NCI-H1930 (cell line): ENCODE data around the gene SLC35F4.
"Not testable (repeated sequence)": the region's sequence is repeated elsewhere in the genome, so short reads cannot be mapped to it uniquely, and the experiment has no call there.

Source experiments
- DNase-seq, 2 experiments: peaks; one replicate each; lab custom pipeline; 2025; lab: John Stamatoyannopoulos, UW

The SLC35F4 gene

DNA sequence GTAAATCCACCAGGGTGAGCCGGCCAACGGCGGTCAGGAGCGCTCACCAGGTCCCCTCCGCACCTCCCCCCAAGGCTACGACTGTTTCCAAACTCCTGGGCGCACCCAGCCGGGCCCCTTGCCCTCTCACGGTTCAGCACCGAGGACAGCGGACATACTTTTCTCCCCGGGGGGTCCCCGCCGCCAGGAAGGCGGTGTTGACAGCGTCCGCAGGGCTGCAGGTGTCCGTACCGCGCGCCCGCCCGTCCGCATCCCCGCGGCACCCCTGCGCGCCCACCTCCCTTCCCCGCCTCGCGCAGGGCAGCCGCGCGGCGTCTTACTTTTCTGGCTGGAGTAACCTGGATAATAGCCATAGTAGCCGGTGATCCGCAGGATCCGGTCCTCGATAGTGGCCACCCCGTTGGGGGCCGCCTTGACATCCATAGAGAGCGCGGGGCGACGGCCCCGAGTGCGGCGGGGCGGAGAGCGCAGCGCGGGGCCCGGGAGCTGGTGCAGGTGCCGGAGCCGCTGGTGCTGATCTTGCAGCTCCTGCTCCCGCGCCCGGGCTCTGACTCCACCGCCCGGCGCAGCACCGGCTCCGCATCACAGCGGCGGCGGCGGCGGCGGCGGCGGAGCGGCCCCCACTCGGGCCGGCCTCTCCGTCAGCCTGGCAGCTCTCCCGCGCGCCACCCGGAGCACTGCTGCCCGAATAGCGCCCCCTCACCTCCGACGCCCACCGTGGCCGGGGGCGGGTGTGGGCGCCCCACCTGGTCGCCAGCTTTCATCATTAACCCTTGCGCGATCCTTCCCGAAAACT is at the start of gene SLC35F4:
Gene SLC35F4, minus strand, starts transcription at position 690 of the 796 bp plus-strand sequence.
- DNase-seq = peak in 1 of 2 experiments; percentile 60

DNA sequence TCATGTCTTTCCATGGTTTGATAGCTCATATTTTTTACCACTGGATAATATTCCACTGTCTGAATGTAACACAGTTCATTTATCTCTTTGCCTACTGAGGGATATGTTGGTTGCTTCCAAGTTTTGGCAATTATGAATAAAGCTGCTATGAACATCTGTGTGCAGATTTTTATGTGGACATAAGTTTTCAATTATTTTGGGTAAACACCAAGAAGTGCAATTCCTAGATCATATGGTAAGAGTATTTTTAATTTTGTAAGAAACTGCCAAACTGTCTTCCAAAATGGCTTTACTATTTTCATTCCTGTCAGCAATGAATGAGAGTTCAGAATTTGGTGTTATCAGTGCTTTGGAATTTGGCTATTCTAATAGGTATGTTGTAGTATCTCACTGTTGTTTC is 43.7 kb upstream of the SLC35F4 start:
- no peak for DNase-seq

DNA sequence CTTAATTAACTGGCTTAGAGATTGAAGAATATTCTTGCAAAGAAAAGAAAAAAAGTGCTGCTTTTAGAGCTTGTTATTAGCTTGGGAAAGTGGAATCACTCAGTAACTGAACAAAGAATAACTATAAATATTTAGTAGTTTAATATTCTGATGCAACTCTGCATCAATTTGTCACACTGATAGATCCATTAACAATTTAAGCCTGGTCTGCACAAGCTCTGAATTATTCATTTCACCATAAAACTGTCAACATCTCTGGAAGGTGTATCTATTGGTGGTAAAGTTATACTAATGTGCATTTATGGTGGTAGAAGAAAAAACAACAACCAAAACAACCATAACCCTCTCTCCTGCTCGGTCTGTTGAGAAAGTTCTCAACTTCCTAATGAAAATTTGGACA is 38.1 kb upstream of the SLC35F4 start:
- DNase-seq = no peak

DNA sequence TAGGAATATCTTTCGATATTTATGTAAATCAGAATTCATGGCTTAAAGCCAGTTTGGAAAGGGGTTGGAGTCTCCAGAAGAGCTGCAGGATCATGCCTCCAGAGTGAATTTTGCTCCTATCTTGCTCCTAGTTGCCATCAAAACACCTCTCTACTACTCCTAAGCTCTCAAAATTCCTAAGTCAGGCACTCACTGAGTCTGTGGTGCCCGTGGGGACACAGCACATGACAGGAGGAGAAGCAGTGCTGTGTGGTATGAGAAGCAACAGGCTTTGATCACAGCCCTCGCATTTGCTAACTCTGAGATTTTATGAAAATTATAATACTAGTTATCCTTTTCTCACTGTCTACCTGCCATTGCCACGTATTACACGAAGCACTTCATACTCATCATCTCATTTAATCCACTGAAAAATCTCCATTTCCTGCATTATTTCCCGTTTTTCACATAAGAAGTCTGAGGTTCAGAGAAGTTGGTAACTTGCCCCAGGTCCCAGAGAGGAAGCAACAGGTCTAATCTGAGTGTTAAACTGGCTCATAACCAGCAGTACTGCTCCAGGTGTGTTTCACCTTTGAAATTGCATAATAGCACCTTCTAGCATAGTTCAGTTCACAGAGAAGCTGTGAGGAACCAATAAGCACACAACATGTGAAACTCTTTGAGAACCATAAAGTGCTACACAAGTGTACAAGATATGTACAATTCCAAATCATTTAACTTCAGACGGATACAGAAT is 33.1 kb upstream of the SLC35F4 start:
- no peak for DNase-seq

DNA sequence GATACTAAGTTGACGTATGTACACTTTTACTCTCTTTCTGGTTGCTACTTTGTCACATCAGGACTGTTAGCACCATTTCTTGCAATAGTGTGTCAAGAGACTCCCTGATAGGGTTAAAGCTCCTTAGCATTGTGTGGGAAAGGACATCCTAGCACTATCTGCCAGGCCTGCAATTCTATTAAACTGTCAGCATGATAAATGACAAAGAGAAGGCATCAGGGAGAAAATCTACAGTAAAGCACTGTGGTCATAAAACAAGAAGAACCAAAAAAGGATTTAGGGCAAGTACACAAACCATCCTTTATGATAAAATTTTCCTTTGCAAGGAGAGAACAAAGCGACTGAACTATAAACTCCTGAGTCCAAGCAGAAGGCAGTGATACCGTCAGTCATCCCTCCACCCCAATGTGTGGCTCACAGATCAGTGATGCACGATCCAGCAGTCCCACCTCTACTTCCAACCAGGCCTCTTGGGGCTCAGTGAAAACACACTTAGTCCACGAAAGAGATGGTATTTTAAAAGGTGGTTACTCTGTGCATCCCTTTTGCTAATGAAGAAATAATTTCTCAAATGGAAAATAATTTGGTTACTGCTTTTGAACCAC is 31.4 kb upstream of the SLC35F4 start:
- DNase-seq = no peak

- DNase-seq = no peak
Measured at GRCh38 chr14:57889245-57889644, 23.4 kb upstream of the SLC35F4 start.

- DNase-seq = peak in 1 of 2 experiments; percentile 56
Measured at GRCh38 chr14:57884175-57884574, 18.3 kb upstream of the SLC35F4 start.

GRCh38 chr14:57883061-57883460 is 17.2 kb upstream of the SLC35F4 start:
- DNase-seq = no peak

DNA sequence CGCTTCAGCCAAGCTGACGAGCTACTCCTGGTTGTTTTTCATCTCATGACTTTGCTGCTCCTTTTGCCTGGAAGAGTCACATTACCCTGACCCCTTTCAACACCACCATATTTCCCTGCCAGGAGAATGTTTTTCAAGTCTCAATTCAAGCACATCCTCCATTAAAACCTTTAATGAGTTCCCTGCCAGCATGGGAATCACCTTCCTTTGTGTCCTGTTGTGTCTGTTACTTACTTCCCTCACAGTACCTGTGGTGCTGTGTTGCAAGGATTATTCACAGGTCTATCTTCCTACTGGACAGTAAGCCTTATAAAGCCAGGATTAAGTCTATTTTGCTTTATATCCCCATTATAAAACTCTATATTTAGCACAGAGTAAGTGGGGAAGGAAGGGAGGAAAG is 13.6 kb upstream of the SLC35F4 start:
- DNase-seq = no peak

GRCh38 chr14:57875985-57876384 is 10.1 kb upstream of the SLC35F4 start:
- DNase-seq = no peak

DNA sequence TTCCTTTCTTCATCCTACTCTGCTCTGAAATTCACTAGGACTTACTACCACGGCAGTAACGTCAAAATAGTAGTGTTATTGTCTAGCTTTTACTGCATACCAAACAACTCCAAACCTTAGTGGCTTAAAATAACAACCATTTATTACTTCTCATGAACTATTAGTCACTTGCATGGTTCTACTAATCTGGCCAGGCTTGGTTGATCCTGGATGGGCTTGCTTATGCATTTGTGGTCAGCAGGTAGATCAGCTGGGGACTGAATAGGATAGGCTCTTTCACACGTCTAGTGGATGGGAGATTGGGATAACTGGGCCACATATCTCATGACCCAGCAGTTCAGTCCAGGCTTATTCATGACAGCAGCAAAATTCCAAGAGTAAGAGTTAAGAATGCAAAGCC is 9.4 kb upstream of the SLC35F4 start:
- no peak for DNase-seq

DNA sequence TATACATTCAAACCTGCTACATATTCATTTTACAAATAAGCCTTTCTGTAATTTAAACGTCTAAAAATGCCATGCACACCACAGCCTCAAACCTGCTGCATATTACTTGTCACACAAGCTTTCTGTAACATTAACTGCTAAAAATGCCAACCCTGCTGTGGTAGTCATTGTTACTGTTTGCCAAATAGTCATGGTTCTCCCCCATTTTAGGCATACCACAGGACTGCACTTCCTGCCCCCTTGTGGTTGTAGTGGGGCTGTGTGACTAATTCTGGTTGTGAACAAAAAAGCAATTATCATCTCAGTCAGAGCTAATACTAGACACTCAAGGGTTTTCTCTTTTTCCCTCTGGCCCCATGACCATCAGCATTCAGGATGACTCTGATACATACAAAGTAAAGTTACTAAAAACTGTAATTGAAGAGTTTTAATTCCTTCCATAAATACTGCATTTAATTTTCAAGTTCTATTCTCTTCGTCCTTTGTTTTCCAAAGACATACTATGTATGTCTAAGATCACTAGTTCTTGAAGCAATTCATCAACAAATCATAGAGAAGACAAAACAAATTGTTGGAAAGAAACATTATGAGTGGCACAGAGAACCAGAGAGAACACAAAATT is 5.7 kb upstream of the SLC35F4 start:
- peak; percentile 32 to 45 for DNase-seq

DNA sequence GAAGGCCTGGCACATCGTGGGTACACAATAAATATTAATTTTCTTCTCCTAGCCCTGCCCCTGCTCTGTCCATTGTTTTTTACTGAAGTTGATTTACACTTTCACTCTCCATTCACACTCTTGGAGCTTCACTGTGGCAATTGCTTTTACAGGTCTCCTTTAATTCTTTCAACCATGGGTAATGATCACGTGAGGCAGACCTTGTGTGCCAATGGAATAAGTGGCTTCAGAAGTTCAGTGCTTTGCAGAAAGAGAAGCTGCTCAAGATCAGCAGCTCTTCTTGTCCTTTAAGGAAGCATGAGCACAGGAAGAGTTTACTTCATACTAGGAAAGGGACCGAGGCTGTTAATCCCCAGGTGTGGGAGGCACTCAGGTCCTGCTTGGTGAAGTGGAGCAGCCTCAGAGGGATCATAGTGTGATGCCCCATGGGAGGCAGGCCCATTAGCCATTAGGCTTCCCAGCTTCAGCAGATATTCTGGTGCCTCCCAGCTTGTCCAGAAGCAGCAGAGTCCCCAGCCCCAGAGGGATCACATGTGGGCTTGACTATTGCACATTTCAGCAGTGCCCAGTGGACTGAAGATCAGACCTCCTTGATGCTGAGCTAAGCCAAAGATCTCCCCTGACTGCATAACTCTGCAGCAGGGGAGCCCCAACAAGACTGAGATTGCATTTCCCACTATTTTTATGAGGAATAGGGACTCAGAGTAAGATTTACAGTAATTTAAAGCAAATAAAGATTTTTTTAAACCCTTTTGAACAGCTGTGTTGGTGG is 5.0 kb upstream of the SLC35F4 start:
- no peak for DNase-seq

GRCh38 chr14:57869617-57870016 is 3.7 kb upstream of the SLC35F4 start:
- no peak for DNase-seq

GRCh38 chr14:57866199-57866705 is 360 bp upstream of the SLC35F4 start:
- DNase-seq = no peak

DNA sequence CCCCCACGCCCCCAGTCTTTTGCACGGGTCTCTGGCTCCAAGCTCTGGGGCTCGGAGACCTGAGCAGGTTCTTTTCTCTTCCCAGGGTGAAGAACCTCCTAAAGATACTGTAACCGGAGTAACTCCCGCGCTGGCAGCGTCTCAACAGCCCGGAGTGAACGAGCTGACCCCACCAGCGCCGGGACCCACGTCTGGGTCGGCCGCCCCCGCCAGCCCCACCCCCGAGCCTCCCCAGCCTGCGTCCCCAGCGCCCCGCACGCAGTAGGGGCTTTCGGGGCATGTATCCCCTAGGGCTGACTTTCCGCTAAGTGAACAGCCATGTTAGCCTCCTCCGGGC is 858 bp downstream of the SLC35F4 start:
- no peak for DNase-seq

- no peak for DNase-seq
Measured at GRCh38 chr14:57864659-57865058, 1.2 kb downstream of the SLC35F4 start.

DNA sequence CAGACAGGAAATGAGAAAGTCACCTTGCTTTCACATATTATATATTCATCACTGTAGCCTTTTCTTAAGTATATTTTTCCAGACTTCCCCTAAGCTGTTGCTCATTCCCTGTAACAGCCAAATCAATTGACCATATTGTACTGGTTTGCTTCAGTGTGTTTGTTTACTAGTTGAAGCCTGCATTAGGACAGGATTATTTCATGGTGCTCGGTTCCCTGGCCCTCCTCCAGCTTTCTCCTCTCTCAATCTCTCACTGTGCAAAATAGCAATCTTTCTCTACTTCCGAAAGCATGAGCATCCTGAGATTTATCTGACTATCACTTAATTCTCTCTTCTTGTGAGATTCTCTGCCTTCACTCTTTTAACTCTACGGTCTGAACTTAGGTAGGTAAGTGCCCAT is 2.4 kb downstream of the SLC35F4 start:
- no peak for DNase-seq

DNA sequence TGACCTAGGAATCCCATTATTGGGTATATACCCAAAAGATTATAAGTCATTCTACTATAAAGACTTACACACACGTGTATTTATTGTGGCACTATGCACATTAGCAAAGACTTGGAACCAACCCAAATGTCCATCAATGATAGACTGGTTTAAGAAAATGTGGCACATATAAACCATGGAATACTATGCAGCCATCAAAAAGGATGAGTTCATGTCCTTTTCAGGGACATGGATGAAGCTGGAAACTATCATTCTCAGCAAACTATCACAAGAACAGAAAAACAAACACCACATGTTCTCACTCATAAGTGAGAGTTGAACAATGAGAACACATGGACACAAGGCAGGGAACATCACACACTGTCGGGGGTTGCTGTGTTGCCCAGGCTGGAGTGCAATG is 10.2 kb downstream of the SLC35F4 start:
- not testable (repeated sequence) for DNase-seq

- DNase-seq = no peak
Measured at GRCh38 chr14:57854571-57854970, 11.3 kb downstream of the SLC35F4 start.

GRCh38 chr14:57851354-57851753 is 14.5 kb downstream of the SLC35F4 start:
- no peak for DNase-seq

DNA sequence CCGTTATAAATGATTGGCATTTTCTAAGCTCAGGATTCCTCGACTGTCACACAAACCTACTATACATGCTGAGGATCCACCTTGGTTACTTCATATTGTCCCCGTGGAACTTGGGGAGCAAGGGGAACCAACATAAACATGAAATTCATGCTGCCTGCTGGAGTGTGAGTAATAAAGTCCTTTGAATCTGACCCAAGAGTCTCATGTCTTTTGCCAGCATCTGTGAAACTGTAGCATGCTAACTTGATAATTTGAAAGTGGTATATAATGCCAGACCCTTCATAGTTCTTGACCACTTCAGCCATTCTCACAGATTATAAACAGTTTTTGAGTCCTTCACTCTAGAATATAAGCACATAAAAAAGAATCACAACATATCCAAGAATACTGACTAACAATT is 17.1 kb downstream of the SLC35F4 start:
- DNase-seq = no peak
